IMR-90 (cell line): Measurements from ENCODE around the gene RAB11FIP3. TPM values are rescaled to one million over a fixed set of nuclear protein-coding genes. Genes with fewer than 3 reads are reported as not detected.
A peak's percentile ranks its signal among the peaks of the same experiment; 100 is the strongest.

Experiments used
- ATAC-seq: fragments of 200-7000 bp; cut with Tn5 transposase; 2 replicates; pipeline ENCODE4 v1.9.1; 2020; ENCODE audit warnings: low read depth, mild to moderate bottlenecking, moderate library complexity
- BruUV-seq: library from RNA; stranded (reverse); fragments of 400-500 nt; replicated peaks from 2 replicates; lab custom pipeline; 2021; lab: Mats Ljungman, UMichigan
- CTCF ChIA-PET: fragments of 300-600 bp; formaldehyde crosslinking; extraction: SDS; loops from one replicate; lab custom pipeline; 2021; ENCODE audit warnings: antibody characterized with exemption; lab: Yijun Ruan, JAX
- POLR2A ChIA-PET: fragments of 300-600 bp; sonication (Branson Sonifier 250); formaldehyde crosslinking; loops from one replicate; lab custom pipeline; 2022; ENCODE audit warnings: antibody characterized with exemption; ENCODE audit not compliant: unreplicated experiment; lab: Charles Lee
- DNase-seq: peaks from one replicate; pipeline ENCODE4 v3.0.0; 2013
- H2AFZ ChIP-seq: replicated peaks from 2 replicates; pipeline ENCODE3; 2013; ENCODE audit warnings: low read length, mild to moderate bottlenecking; ENCODE audit not compliant: poor library complexity
- H2AK5ac ChIP-seq: 2 replicates; pipeline ENCODE4 v1.6.1; 2013; ENCODE audit warnings: low read depth, low read length, inconsistent platforms
- H2AK9ac ChIP-seq: replicated peaks from 2 replicates; pipeline ENCODE3; 2013; ENCODE audit warnings: mild to moderate bottlenecking, low read depth, low read length, moderate library complexity; ENCODE audit not compliant: poor library complexity
- H2BK120ac ChIP-seq: 2 replicates; pipeline ENCODE4 v1.6.1; 2013; ENCODE audit warnings: low read depth, low read length, inconsistent platforms
- H2BK15ac ChIP-seq: 3 replicates; pipeline ENCODE4 v1.6.1; 2013; ENCODE audit warnings: low read depth, low read length, inconsistent platforms
- H2BK20ac ChIP-seq: 2 replicates; pipeline ENCODE4 v1.6.1; 2013; ENCODE audit warnings: low read depth, mild to moderate bottlenecking, inconsistent platforms, low read length, moderate library complexity
- H2BK5ac ChIP-seq: 2 replicates; pipeline ENCODE4 v1.6.1; 2013; ENCODE audit warnings: mild to moderate bottlenecking, low read depth, low read length, inconsistent platforms; ENCODE audit not compliant: poor library complexity, severe bottlenecking
- H3K14ac ChIP-seq: replicated peaks from 2 replicates; pipeline ENCODE4 v1.6.1; 2013; ENCODE audit warnings: low read depth, low read length, inconsistent platforms
- H3K18ac ChIP-seq: 2 replicates; pipeline ENCODE4 v1.6.1; 2013; ENCODE audit warnings: low read depth, low read length, control low read depth
- H3K23ac ChIP-seq: 2 replicates; pipeline ENCODE4 v1.6.1; 2013; ENCODE audit warnings: low read depth, low read length, inconsistent platforms
- H3K27ac ChIP-seq: 2 replicates; pipeline ENCODE4 v1.5.1; 2013; ENCODE audit warnings: mild to moderate bottlenecking, control low read depth, low read length; ENCODE audit not compliant: insufficient read depth
- H3K27me3 ChIP-seq: 2 replicates; pipeline ENCODE4 v1.6.1; 2013; ENCODE audit warnings: low read length; ENCODE audit not compliant: control insufficient read depth, insufficient read depth
- H3K36me3 ChIP-seq: 2 replicates; pipeline ENCODE4 v1.6.1; 2013; ENCODE audit warnings: low read length, mixed read lengths; ENCODE audit not compliant: control insufficient read depth, insufficient read depth
- H3K4ac ChIP-seq: 2 replicates; pipeline ENCODE4 v1.6.1; 2013; ENCODE audit warnings: low read depth, low read length, inconsistent platforms
- H3K4me1 ChIP-seq: 2 replicates; pipeline ENCODE4 v1.6.1; 2013; ENCODE audit warnings: low read length, mixed read lengths; ENCODE audit not compliant: control insufficient read depth, insufficient read depth
- H3K4me2 ChIP-seq: 2 replicates; pipeline ENCODE4 v1.6.1; 2013; ENCODE audit warnings: low read depth, mild to moderate bottlenecking, control low read depth, low read length, moderate library complexity
- H3K4me3 ChIP-seq: 2 replicates; pipeline ENCODE4 v1.5.1; 2013; ENCODE audit warnings: low read depth, mild to moderate bottlenecking, control low read depth, low read length, moderate library complexity; ENCODE audit not compliant: insufficient read depth
- H3K56ac ChIP-seq: 2 replicates; pipeline ENCODE4 v1.6.1; 2013; ENCODE audit warnings: low read length, inconsistent platforms; ENCODE audit not compliant: insufficient read depth; ENCODE audit errors: extremely low read depth
- H3K79me1 ChIP-seq, 2 experiments: 2 replicates each; pipeline ENCODE4 v1.6.1; 2013; ENCODE audit warnings: low read length in 2 of 2, inconsistent platforms in 1 of 2, low read depth in 1 of 2
- H3K9ac ChIP-seq: 2 replicates; pipeline ENCODE4 v1.6.1; 2013; ENCODE audit warnings: low read depth, low read length, control low read depth
- H3K9me1 ChIP-seq: 2 replicates; pipeline ENCODE4 v1.6.1; 2013; ENCODE audit warnings: low read length, inconsistent platforms; ENCODE audit not compliant: insufficient read depth
- H3K9me3 ChIP-seq: 2 replicates; pipeline ENCODE4 v1.6.1; 2013; ENCODE audit warnings: low read length; ENCODE audit not compliant: control insufficient read depth, insufficient read depth
- H4K20me1 ChIP-seq: 2 replicates; pipeline ENCODE4 v1.6.1; 2013; ENCODE audit warnings: low read length, inconsistent platforms; ENCODE audit not compliant: insufficient read depth
- H4K5ac ChIP-seq: 2 replicates; pipeline ENCODE4 v1.6.1; 2013; ENCODE audit warnings: mild to moderate bottlenecking, low read depth, low read length, control low read depth
- H4K8ac ChIP-seq, 2 experiments: 2 replicates each; pipeline ENCODE4 v1.6.1; 2013; ENCODE audit warnings: low read depth in 2 of 2, low read length in 2 of 2, control low read depth in 1 of 2, inconsistent platforms in 1 of 2
- H4K91ac ChIP-seq: 2 replicates; pipeline ENCODE4 v1.6.1; 2013; ENCODE audit warnings: low read depth, low read length, inconsistent platforms; ENCODE audit not compliant: insufficient read depth
- BHLHE40 ChIP-seq: fragments of 150-350 bp; IDR thresholded peaks from 2 replicates; pipeline ENCODE4 v1.6.1; 2016; ENCODE audit warnings: mild to moderate bottlenecking, low read depth, low read length
- CHD1 ChIP-seq: IDR thresholded peaks from 2 replicates; pipeline ENCODE4 v1.6.1; 2012; ENCODE audit warnings: low read depth, low read length, improper control_type of control experiment
- CTCF ChIP-seq: conservative IDR thresholded peaks from 2 replicates; pipeline ENCODE4 v1.5.1; 2012; ENCODE audit warnings: mild to moderate bottlenecking, low read depth, low read length, improper control_type of control experiment
- ELK1 ChIP-seq: fragments of 150-350 bp; IDR thresholded peaks from 2 replicates; pipeline ENCODE4 v1.6.1; 2016; ENCODE audit warnings: low read depth, mild to moderate bottlenecking, low read length, moderate library complexity, borderline replicate concordance
- MAFK ChIP-seq: IDR thresholded peaks from 2 replicates; pipeline ENCODE4 v1.6.1; 2012; ENCODE audit warnings: low read depth, low read length, improper control_type of control experiment
- MAZ ChIP-seq: IDR thresholded peaks from 2 replicates; pipeline ENCODE4 v1.6.1; 2012; ENCODE audit warnings: low read depth, mild to moderate bottlenecking, low read length, improper control_type of control experiment, moderate library complexity, borderline replicate concordance
- POLR2A ChIP-seq: IDR thresholded peaks from 2 replicates; pipeline ENCODE4 v1.6.1; 2012; ENCODE audit warnings: mild to moderate bottlenecking, low read depth, low read length
- RCOR1 ChIP-seq: IDR thresholded peaks from 2 replicates; pipeline ENCODE4 v1.6.1; 2012; ENCODE audit warnings: mild to moderate bottlenecking, low read length, improper control_type of control experiment; ENCODE audit not compliant: insufficient replicate concordance
- USF2 ChIP-seq: fragments of 150-350 bp; IDR thresholded peaks from 2 replicates; pipeline ENCODE4 v1.6.1; 2017; ENCODE audit warnings: mild to moderate bottlenecking, antibody characterized with exemption, low read length, low read depth
- WGBS, 2 experiments: methylation state at CpG; one replicate each; pipeline versions ENCODE4 v1.1.5 to v1.1.7; 2013; ENCODE audit warnings: missing lambda C conversion rate in 2 of 2; ENCODE audit not compliant: insufficient read length in 1 of 2; ENCODE audit errors: extremely low coverage in 2 of 2; 5-methylcytosine and 5-hydroxymethylcytosine counted together
- dilution Hi-C: fragments of 300-500 bp; cut with HindIII; formaldehyde crosslinking; loops from one replicate; pipeline ENCODE4 v1.14.3; 2018; ENCODE audit warnings: low sequenced_read_pairs; ENCODE audit not compliant: unreplicated experiment
- in situ Hi-C: fragments of 300-500 bp; cut with MboI; formaldehyde crosslinking; loops from 3 replicates; pipeline ENCODE4 v1.14.3; 2019; ENCODE audit warnings: low sequenced_read_pairs, inconsistent platforms, mixed read lengths
- intact Hi-C: fragments of 100-400 bp; cut with micrococcal nuclease; formaldehyde crosslinking; loops from 2 replicates; pipeline ENCODE4 v1.10.0; 2022
- polyA plus RNA-seq, 3 experiments: library from polyadenylated mRNA; depleted of rRNA; stranded (reverse); fragments of >200 nt; gene quantifications; 2 replicates each; pipeline ENCODE4 v1.2.3, GENCODE V29; 2012; ENCODE audit warnings: low replicate concordance in 1 of 3
- total RNA-seq: library from RNA; depleted of rRNA; stranded (reverse); fragments of >200 nt; gene quantifications from 2 replicates; pipeline ENCODE4 v1.2.3, GENCODE V29; 2012

Gene RAB11FIP3
- total and polyA plus RNA-seq, 2 of the 4 experiments (the other 2 are of a cell fraction): 7.5 to 22.5 TPM

- BruUV-seq: no TSS peak
- peak overlapping the region; percentile 70 for H3K4me3 ChIP-seq
- dilution Hi-C loops (no loop called here), intact Hi-C loops (loop anchor here (2.0 to 10.0 kb wide), 2 partner anchors 88 to 192 kb away; no protein-coding TSS in a partner anchor), in situ Hi-C loops (loop anchor here (10.0 kb wide), 1 partner anchor 248 kb away; the partner anchor contains the start of genes MCRIP2 and WDR90)
- no peak overlapping the region for H3K56ac ChIP-seq
- no peak overlapping the region for H3K27ac ChIP-seq
- H2AFZ ChIP-seq: peak overlapping the region; percentile 84
- no peak for TF ChIP-seq MAFK
- TF ChIP-seq CHD1: no peak
- peak; percentile 51 for TF ChIP-seq USF2
- peak; percentile 26; the same call in 1 of the 2 replicates for TF ChIP-seq MAZ
- TF ChIP-seq ELK1: no peak
- no peak for TF ChIP-seq POLR2A
- no peak for TF ChIP-seq RCOR1
- peak; percentile 12; the same call in 1 of the 2 replicates for TF ChIP-seq BHLHE40
- no peak for TF ChIP-seq CTCF
- 0 out of 2 replicates have a peak, but pooled peaks cover 7% of the 10 kb centered on the region for H3K9me1 ChIP-seq
- H3K23ac ChIP-seq: 0 out of 2 replicates have a peak overlapping the region, but pooled peaks have one; percentile 65
- H3K79me1 ChIP-seq: peaks cover 4 to 35% of the 10 kb centered on the region in 2 experiments; a peak in 3 of 4 replicates
- ChIA-PET POLR2A (no interaction called here), CTCF (interaction anchor here (0.6 kb wide), 1 partner anchor 413 kb away, joined by 3 read pairs; no protein-coding TSS in a partner anchor)
- peaks cover 4% of the 10 kb centered on the region for H3K4me1 ChIP-seq
- H3K18ac ChIP-seq: no peak overlapping the region
- H3K4me2 ChIP-seq: peak overlapping the region; percentile 72
- H4K20me1 ChIP-seq: peaks cover 15% of the 10 kb centered on the region; the same call in 1 of the 2 replicates
- H4K5ac ChIP-seq: 0 out of 2 replicates have a peak overlapping the region, but pooled peaks have one; percentile 3
- H2BK20ac ChIP-seq: no peak overlapping the region
- H4K91ac ChIP-seq: no peak overlapping the region; the same call in 1 of the 2 replicates
- no peak overlapping the region for H2BK5ac ChIP-seq
- peak overlapping the region; percentile 33 for H2AK9ac ChIP-seq
- H3K27me3 ChIP-seq: no peaks in the 10 kb centered on the region
- H3K4ac ChIP-seq: peak overlapping the region; percentile 55; the same call in 1 of the 2 replicates
- peak overlapping the region; percentile 58 to 68; a peak in 3 of 4 replicates for H4K8ac ChIP-seq
- no peak overlapping the region for H2BK15ac ChIP-seq
- 5% methylated on average over 10 of the region's 22 CpGs; no CpG with 5 or more reads in 1 of the 2 experiments for WGBS, 2 experiments
- ATAC-seq (peak; percentile 44), DNase-seq (peak; percentile 41)
- H2AK5ac ChIP-seq: 0 out of 2 replicates have a peak overlapping the region, but pooled peaks have one; percentile 67
- peaks cover 3% of the 10 kb centered on the region for H3K9me3 ChIP-seq
- H3K9ac ChIP-seq: peak overlapping the region; percentile 63
- no peak overlapping the region for H2BK120ac ChIP-seq
- H3K14ac ChIP-seq: peak overlapping the region; percentile 73; the same call in 1 of the 2 replicates
- H3K36me3 ChIP-seq: peaks cover 19% of the 10 kb centered on the region
Observed at GRCh38 chr16:396605-397004, 28.8 kb upstream of the RAB11FIP3 start.
